Sigmoid colon (tissue), 4 donors: Measurements from ENCODE around the gene SEC14L5.

ENCODE experiments used
- EP300 ChIP-seq, 4 donors: sonication (generic); formaldehyde crosslinking; IDR thresholded peaks; one replicate each; pipeline ENCODE4 v1.6.1; 2017; ENCODE audit warnings: antibody characterized with exemption in 4 of 4
- POLR2A ChIP-seq, 2 donors: fragments of 450-650 bp; IDR thresholded peaks; one replicate each; pipeline ENCODE4 v1.6.1; 2016; ENCODE audit warnings: antibody characterized with exemption in 2 of 2, mild to moderate bottlenecking in 2 of 2, moderate library complexity in 2 of 2
- POLR2AphosphoS5 ChIP-seq, 4 donors: sonication (generic); formaldehyde crosslinking; IDR thresholded peaks; one replicate each; pipeline ENCODE4 v1.6.1; 2017; ENCODE audit warnings: antibody characterized with exemption in 4 of 4
- TF ChIP-seq, protein P1 (sequence below), 4 experiments: fragments of 450-650 bp in 3 of 4; fragments of 200-600 bp in 1 of 4; IDR thresholded peaks; one replicate each; pipeline ENCODE4 v1.5.1; 2016 to 2019; ENCODE audit warnings: antibody characterized with exemption in 4 of 4, mild to moderate bottlenecking in 3 of 4, moderate library complexity in 2 of 4

DNA sequence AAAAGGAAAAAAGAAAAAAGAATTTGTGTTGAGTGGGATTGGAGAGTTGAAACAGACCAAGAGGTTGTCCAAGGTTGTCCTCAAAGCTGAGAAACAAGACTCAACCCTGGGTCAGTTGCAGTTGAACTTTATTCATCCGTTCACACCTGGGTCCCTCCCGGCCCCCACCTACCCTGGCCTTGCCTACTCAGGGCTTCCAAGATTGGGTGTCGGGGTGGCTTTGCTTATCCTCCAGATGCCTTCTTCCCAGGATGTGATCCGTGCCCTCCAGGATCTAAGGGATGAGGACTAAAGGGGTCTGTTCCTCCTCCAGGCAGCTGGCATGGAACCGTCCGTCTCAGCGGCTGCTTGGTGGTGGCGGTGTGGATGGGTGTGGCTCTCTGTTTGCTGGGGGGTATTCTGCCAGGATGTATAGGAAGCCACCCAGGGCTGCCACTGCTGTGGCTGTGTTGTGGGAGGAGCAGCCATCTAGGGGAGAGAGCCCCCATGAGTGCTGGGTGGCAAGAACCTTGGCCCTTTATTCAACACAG is 85.9 kb downstream of the SEC14L5 start:
- TF ChIP-seq, protein P1, sequence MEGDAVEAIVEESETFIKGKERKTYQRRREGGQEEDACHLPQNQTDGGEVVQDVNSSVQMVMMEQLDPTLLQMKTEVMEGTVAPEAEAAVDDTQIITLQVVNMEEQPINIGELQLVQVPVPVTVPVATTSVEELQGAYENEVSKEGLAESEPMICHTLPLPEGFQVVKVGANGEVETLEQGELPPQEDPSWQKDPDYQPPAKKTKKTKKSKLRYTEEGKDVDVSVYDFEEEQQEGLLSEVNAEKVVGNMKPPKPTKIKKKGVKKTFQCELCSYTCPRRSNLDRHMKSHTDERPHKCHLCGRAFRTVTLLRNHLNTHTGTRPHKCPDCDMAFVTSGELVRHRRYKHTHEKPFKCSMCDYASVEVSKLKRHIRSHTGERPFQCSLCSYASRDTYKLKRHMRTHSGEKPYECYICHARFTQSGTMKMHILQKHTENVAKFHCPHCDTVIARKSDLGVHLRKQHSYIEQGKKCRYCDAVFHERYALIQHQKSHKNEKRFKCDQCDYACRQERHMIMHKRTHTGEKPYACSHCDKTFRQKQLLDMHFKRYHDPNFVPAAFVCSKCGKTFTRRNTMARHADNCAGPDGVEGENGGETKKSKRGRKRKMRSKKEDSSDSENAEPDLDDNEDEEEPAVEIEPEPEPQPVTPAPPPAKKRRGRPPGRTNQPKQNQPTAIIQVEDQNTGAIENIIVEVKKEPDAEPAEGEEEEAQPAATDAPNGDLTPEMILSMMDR (IDR thresholded peaks at IDR 0.05) = no peak
- TF ChIP-seq POLR2AphosphoS5 (IDR thresholded peaks at IDR 0.05) (no peak), POLR2A (IDR thresholded peaks at IDR 0.05) (no peak), EP300 (IDR thresholded peaks at IDR 0.05) (no peak)
